WTC11 (cell line): Measurements from ENCODE around the gene SLC43A3. TPM values are rescaled to one million over a fixed set of nuclear protein-coding genes. Genes with fewer than 3 reads are reported as not detected.

Experiments
- ATAC-seq: fragments of 200-7000 bp; cut with Tn5 transposase; 2 replicates; pipeline ENCODE4 v1.10.0; 2021; ENCODE audit warnings: mild to moderate bottlenecking, moderate library complexity
- CTCF ChIA-PET: fragments of 300-600 bp; sonication (Branson Sonifier 250); formaldehyde crosslinking; loops from one replicate; lab custom pipeline; 2021; ENCODE audit warnings: antibody characterized with exemption; lab: Charles Lee
- POLR2A ChIA-PET: fragments of 350-600 bp; sonication (Branson Sonifier 250); formaldehyde crosslinking; loops from one replicate; lab custom pipeline; 2021; ENCODE audit warnings: antibody characterized with exemption; lab: Charles Lee
- DNase-seq: peaks from one replicate; pipeline ENCODE4 v3.0.0; 2021; ENCODE audit warnings: low spot score
- H3K27ac Mint-ChIP-seq: 2 replicates; pipeline ENCODE4 v1.8.0; 2021; ENCODE audit warnings: mixed read lengths
- H3K27me3 Mint-ChIP-seq: 2 replicates; pipeline ENCODE4 v1.8.0; 2021; ENCODE audit warnings: low read depth, mild to moderate bottlenecking, moderate library complexity, mixed read lengths
- H3K36me3 Mint-ChIP-seq: 2 replicates; pipeline ENCODE4 v1.8.0; 2021; ENCODE audit warnings: mixed read lengths
- H3K4me1 Mint-ChIP-seq: 2 replicates; pipeline ENCODE4 v1.8.0; 2022; ENCODE audit warnings: mixed read lengths
- H3K4me3 Mint-ChIP-seq: 2 replicates; pipeline ENCODE4 v1.8.0; 2021; ENCODE audit warnings: mild to moderate bottlenecking, moderate library complexity, mixed read lengths
- H3K9me3 Mint-ChIP-seq: 2 replicates; pipeline ENCODE4 v1.8.0; 2021; ENCODE audit warnings: mixed read lengths
- ATF1 ChIP-seq: sonication (generic); formaldehyde crosslinking; IDR thresholded peaks from 2 replicates; pipeline ENCODE4 v1.8.1; 2023; ENCODE audit warnings: mild to moderate bottlenecking, moderate library complexity, missing genetic modification reagents
- CBFB ChIP-seq: sonication (generic); formaldehyde crosslinking; IDR thresholded peaks from 2 replicates; pipeline ENCODE4 v1.8.1; 2022; ENCODE audit warnings: mild to moderate bottlenecking, low read depth, missing genetic modification reagents
- HMGXB4 ChIP-seq: sonication (generic); formaldehyde crosslinking; IDR thresholded peaks from 2 replicates; pipeline ENCODE4 v1.8.1; 2023; ENCODE audit warnings: mild to moderate bottlenecking, moderate library complexity, missing genetic modification reagents
- JUN ChIP-seq: sonication (generic); formaldehyde crosslinking; IDR thresholded peaks from 2 replicates; pipeline ENCODE4 v1.8.0; 2023; ENCODE audit warnings: mild to moderate bottlenecking, missing genetic modification reagents
- KAT7 ChIP-seq: sonication (generic); formaldehyde crosslinking; IDR thresholded peaks from 2 replicates; pipeline ENCODE4 v1.8.1; 2023; ENCODE audit warnings: missing genetic modification reagents, mild to moderate bottlenecking, borderline replicate concordance
- MLX ChIP-seq: sonication (generic); formaldehyde crosslinking; IDR thresholded peaks from 2 replicates; pipeline ENCODE4 v1.8.1; 2023; ENCODE audit warnings: mild to moderate bottlenecking, missing genetic modification reagents, moderate library complexity
- NFYB ChIP-seq: sonication (generic); formaldehyde crosslinking; conservative IDR thresholded peaks from 2 replicates; pipeline ENCODE4 v1.8.0; 2022; ENCODE audit warnings: low read depth, missing genetic modification reagents
- SMAD3 ChIP-seq: sonication (generic); formaldehyde crosslinking; IDR thresholded peaks from 2 replicates; pipeline ENCODE4 v1.8.0; 2022; ENCODE audit warnings: missing genetic modification reagents, mild to moderate bottlenecking, borderline replicate concordance
- TEAD1 ChIP-seq: sonication (generic); formaldehyde crosslinking; IDR thresholded peaks from 2 replicates; pipeline ENCODE4 v1.8.0; 2022; ENCODE audit warnings: mild to moderate bottlenecking, missing genetic modification reagents
- TEAD4 ChIP-seq: sonication (generic); formaldehyde crosslinking; IDR thresholded peaks from 2 replicates; pipeline ENCODE4 v1.8.0; 2022; ENCODE audit warnings: mild to moderate bottlenecking, missing genetic modification reagents
- TP53 ChIP-seq: sonication (generic); formaldehyde crosslinking; IDR thresholded peaks from 2 replicates; pipeline ENCODE4 v1.8.1; 2023; ENCODE audit warnings: mild to moderate bottlenecking, missing genetic modification reagents
- ZBTB21 ChIP-seq: sonication (generic); formaldehyde crosslinking; IDR thresholded peaks from 2 replicates; pipeline ENCODE4 v1.8.1; 2023; ENCODE audit warnings: mild to moderate bottlenecking, missing genetic modification reagents, borderline replicate concordance
- ZNF671 ChIP-seq: fragments of 250-450 bp; sonication (Bioruptor Pico); IDR thresholded peaks from 2 replicates; pipeline ENCODE4 v1.8.0; 2021; ENCODE audit warnings: mild to moderate bottlenecking
- total RNA-seq: library from RNA; stranded (reverse); gene quantifications from 3 replicates; pipeline ENCODE4 v1.2.3, GENCODE V29; 2021
- TF ChIP-seq, protein P1 (sequence below): sonication (generic); formaldehyde crosslinking; conservative IDR thresholded peaks from 2 replicates; pipeline ENCODE4 v1.8.1; 2022; ENCODE audit warnings: mild to moderate bottlenecking, missing genetic modification reagents
- TF ChIP-seq, protein P2 (sequence below): fragments of 250-450 bp; sonication (Bioruptor Pico); IDR thresholded peaks from 2 replicates; pipeline ENCODE4 v1.9.0; 2021; ENCODE audit warnings: mild to moderate bottlenecking, borderline replicate concordance
- TF ChIP-seq, protein P3 (sequence below): sonication (generic); formaldehyde crosslinking; IDR thresholded peaks from 2 replicates; pipeline ENCODE4 v1.8.1; 2022; ENCODE audit warnings: low read depth, mild to moderate bottlenecking, moderate library complexity, missing genetic modification reagents, borderline replicate concordance
- TF ChIP-seq, protein P4 (sequence below): sonication (generic); formaldehyde crosslinking; IDR thresholded peaks from 2 replicates; pipeline ENCODE4 v1.8.0; 2023; ENCODE audit warnings: missing genetic modification reagents
- TF ChIP-seq, protein P5 (sequence below): sonication (generic); formaldehyde crosslinking; conservative IDR thresholded peaks from 2 replicates; pipeline ENCODE4 v1.8.1; 2023; ENCODE audit warnings: mild to moderate bottlenecking, low read depth, missing genetic modification reagents, moderate library complexity

Gene SLC43A3
- total RNA-seq, 1 experiment from 2014 or later: 22.6 TPM

- H3K4me1 Mint-ChIP-seq: no peaks in the 10 kb centered on the region
- ChIA-PET CTCF (interaction anchor here (0.6 to 3.1 kb wide), 4 partner anchors 18 to 64 kb away, joined by 3 to 10 read pairs (median 5); no protein-coding TSS in a partner anchor), POLR2A (no interaction called here)
These were observed 32.5 kb downstream of the SLC43A3 start for GRCh38 chr11:57394203-57394965.

GRCh38 chr11:57392763-57393105 is 34.2 kb downstream of the SLC43A3 start:
- no peak for DNase-seq
- Mint-ChIP-seq H3K4me1 (no peaks in the 10 kb centered on the region), H3K4me3 (no peak overlapping the region), H3K27ac (no peak overlapping the region), H3K9me3 (no peaks in the 10 kb centered on the region), H3K36me3 (no peaks in the 10 kb centered on the region), H3K27me3 (peaks cover 21% of the 10 kb centered on the region)
- ChIA-PET POLR2A (no interaction called here), CTCF (interaction anchor here (1.3 to 3.1 kb wide), 2 partner anchors 66 to 175 kb away, joined by 3 to 10 read pairs; partner anchors contain the start of gene UBE2L6)
- TF ChIP-seq ZBTB21 (CRISPR knock-in tag) (no peak), NFYB (CRISPR knock-in tag) (no peak), KAT7 (no peak)
- no peak for ATAC-seq

More at GRCh38 chr11:57394203-57394965, 32.5 kb downstream of the SLC43A3 start:
- Mint-ChIP-seq H3K27me3 (peaks cover 19% of the 10 kb centered on the region), H3K36me3 (no peaks in the 10 kb centered on the region), H3K9me3 (no peaks in the 10 kb centered on the region), H3K4me3 (no peak overlapping the region), H3K27ac (no peak overlapping the region)
- no peak for DNase-seq
- ATAC-seq: no peak
- TF ChIP-seq, protein P1, sequence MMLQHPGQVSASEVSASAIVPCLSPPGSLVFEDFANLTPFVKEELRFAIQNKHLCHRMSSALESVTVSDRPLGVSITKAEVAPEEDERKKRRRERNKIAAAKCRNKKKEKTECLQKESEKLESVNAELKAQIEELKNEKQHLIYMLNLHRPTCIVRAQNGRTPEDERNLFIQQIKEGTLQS (CRISPR knock-in tag): no peak
- no peak for TF ChIP-seq SMAD3 (CRISPR knock-in tag)
- TF ChIP-seq, protein P2, sequence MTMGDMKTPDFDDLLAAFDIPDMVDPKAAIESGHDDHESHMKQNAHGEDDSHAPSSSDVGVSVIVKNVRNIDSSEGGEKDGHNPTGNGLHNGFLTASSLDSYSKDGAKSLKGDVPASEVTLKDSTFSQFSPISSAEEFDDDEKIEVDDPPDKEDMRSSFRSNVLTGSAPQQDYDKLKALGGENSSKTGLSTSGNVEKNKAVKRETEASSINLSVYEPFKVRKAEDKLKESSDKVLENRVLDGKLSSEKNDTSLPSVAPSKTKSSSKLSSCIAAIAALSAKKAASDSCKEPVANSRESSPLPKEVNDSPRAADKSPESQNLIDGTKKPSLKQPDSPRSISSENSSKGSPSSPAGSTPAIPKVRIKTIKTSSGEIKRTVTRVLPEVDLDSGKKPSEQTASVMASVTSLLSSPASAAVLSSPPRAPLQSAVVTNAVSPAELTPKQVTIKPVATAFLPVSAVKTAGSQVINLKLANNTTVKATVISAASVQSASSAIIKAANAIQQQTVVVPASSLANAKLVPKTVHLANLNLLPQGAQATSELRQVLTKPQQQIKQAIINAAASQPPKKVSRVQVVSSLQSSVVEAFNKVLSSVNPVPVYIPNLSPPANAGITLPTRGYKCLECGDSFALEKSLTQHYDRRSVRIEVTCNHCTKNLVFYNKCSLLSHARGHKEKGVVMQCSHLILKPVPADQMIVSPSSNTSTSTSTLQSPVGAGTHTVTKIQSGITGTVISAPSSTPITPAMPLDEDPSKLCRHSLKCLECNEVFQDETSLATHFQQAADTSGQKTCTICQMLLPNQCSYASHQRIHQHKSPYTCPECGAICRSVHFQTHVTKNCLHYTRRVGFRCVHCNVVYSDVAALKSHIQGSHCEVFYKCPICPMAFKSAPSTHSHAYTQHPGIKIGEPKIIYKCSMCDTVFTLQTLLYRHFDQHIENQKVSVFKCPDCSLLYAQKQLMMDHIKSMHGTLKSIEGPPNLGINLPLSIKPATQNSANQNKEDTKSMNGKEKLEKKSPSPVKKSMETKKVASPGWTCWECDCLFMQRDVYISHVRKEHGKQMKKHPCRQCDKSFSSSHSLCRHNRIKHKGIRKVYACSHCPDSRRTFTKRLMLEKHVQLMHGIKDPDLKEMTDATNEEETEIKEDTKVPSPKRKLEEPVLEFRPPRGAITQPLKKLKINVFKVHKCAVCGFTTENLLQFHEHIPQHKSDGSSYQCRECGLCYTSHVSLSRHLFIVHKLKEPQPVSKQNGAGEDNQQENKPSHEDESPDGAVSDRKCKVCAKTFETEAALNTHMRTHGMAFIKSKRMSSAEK: no peak
- TF ChIP-seq TP53 (CRISPR knock-in tag): no peak
- no peak for TF ChIP-seq CBFB (CRISPR knock-in tag)
- TF ChIP-seq, protein P3, sequence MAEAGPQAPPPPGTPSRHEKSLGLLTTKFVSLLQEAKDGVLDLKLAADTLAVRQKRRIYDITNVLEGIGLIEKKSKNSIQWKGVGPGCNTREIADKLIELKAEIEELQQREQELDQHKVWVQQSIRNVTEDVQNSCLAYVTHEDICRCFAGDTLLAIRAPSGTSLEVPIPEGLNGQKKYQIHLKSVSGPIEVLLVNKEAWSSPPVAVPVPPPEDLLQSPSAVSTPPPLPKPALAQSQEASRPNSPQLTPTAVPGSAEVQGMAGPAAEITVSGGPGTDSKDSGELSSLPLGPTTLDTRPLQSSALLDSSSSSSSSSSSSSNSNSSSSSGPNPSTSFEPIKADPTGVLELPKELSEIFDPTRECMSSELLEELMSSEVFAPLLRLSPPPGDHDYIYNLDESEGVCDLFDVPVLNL (CRISPR knock-in tag): no peak
- no peak for TF ChIP-seq ZNF671 (CRISPR knock-in tag)
- TF ChIP-seq JUN (CRISPR knock-in tag): no peak
- TF ChIP-seq, all 79 proteins: peak for 0

- no peaks in the 10 kb centered on the region for H3K9me3 Mint-ChIP-seq
- no peaks in the 10 kb centered on the region for H3K4me1 Mint-ChIP-seq
- ChIA-PET CTCF (interaction anchor here (1.3 to 3.1 kb wide), 2 partner anchors 66 to 176 kb away, joined by 3 to 10 read pairs; partner anchors contain the start of gene UBE2L6), POLR2A (no interaction called here)
- peaks cover 21% of the 10 kb centered on the region for H3K27me3 Mint-ChIP-seq
- ATAC-seq (no peak), DNase-seq (no peak)
- H3K4me3 Mint-ChIP-seq: no peak overlapping the region
- no peak overlapping the region for H3K27ac Mint-ChIP-seq
- no peaks in the 10 kb centered on the region for H3K36me3 Mint-ChIP-seq
- TF ChIP-seq TEAD1 (CRISPR knock-in tag) (no peak), HMGXB4 (CRISPR knock-in tag) (no peak), TEAD4 (CRISPR knock-in tag) (no peak), MLX (no peak), ATF1 (CRISPR knock-in tag) (no peak)
- TF ChIP-seq, protein P4, sequence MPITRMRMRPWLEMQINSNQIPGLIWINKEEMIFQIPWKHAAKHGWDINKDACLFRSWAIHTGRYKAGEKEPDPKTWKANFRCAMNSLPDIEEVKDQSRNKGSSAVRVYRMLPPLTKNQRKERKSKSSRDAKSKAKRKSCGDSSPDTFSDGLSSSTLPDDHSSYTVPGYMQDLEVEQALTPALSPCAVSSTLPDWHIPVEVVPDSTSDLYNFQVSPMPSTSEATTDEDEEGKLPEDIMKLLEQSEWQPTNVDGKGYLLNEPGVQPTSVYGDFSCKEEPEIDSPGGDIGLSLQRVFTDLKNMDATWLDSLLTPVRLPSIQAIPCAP: no peak
- TF ChIP-seq, protein P5, sequence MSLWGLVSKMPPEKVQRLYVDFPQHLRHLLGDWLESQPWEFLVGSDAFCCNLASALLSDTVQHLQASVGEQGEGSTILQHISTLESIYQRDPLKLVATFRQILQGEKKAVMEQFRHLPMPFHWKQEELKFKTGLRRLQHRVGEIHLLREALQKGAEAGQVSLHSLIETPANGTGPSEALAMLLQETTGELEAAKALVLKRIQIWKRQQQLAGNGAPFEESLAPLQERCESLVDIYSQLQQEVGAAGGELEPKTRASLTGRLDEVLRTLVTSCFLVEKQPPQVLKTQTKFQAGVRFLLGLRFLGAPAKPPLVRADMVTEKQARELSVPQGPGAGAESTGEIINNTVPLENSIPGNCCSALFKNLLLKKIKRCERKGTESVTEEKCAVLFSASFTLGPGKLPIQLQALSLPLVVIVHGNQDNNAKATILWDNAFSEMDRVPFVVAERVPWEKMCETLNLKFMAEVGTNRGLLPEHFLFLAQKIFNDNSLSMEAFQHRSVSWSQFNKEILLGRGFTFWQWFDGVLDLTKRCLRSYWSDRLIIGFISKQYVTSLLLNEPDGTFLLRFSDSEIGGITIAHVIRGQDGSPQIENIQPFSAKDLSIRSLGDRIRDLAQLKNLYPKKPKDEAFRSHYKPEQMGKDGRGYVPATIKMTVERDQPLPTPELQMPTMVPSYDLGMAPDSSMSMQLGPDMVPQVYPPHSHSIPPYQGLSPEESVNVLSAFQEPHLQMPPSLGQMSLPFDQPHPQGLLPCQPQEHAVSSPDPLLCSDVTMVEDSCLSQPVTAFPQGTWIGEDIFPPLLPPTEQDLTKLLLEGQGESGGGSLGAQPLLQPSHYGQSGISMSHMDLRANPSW (CRISPR knock-in tag): no peak
These were observed 34.7 kb downstream of the SLC43A3 start for GRCh38 chr11:57392066-57392762.
